ENCODE data around the gene SLC37A1.

DNA sequence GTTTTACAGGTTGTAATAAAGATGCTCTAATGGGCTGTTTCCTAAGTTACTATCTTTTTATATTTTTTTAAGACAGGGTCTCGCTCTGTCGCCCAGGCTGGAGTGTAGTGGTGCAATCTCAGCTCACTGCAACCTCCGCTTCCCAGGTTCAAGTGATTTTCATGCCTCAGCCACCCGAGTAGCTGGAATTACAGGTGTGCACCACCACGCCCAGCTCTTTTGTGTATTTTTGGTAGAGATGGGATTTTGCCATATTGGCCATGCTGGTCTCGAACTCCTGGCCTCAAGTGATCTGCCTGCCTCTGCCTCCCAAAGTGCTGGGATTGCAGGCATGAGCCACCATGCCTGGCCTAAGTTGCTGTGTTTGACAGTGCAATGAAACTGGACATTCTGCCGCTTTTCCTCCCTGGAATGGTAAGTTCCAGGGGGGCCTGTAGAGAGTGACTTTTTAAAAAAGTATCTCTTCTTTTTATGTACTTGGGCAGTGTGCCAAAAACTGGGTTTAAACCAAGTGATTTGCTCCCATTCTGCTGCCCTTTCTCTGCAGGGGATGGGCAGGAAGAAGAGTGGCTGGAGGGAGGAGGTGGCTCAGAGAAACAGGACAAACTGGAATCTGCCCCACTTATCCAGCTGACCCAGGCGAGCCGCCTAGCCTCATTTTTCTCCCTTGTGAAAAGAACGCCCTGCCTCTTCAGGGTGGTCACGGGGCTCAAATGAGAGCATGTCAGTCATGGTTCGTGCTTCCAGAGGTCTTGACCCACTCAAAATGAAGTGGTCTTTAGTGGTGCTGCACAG lies 2.3 kb downstream of the SLC37A1 start:
- TF ChIP-seq POLR2A (IDR thresholded peaks at IDR 0.05; ENCODE audit: low read length) (no peak), GATA1 (IDR thresholded peaks at IDR 0.05; ENCODE audit: low read depth, low read length) (no peak)

All from erythroblast (primary cell).